ENCODE data around the gene METAP1D. TPM values are rescaled to one million over a fixed set of nuclear protein-coding genes. Genes with fewer than 3 reads are reported as not detected.
A peak's percentile ranks its signal among the peaks of the same experiment; 100 is the strongest.

Gene METAP1D
- polyA plus RNA-seq (2011; rRNA removed): 10.4 and 13.3 TPM in 2 replicates
- polyA plus RNA-seq (2012; cell fraction: cytosol; rRNA removed): 3.6 and 3.7 TPM in 2 replicates
- polyA plus RNA-seq (2012; cell fraction: nucleus; rRNA removed): 7.0 and 9.5 TPM in 2 replicates
- 6.6 to 7.3 TPM (median 6.9 TPM) in 3 replicates for polyA plus RNA-seq (2017; fragmentation: RNase III; extraction: RNeasy Plus Mini Kit Qiagen cat#74134 plus additional on column Dnase treatment)
- 5.3 and 5.8 TPM in 2 replicates for polyA minus RNA-seq (2011; rRNA and poly(A)+ RNA removed)

GRCh38 chr2:171999604-172000469 is at the start of gene METAP1D:
TSS of gene METAP1D (plus strand) at chr2:171999953. CDS start at chr2:171999970, 17 bp downstream.
- POLR2A ChIA-PET: interaction anchor here (1.3 to 1.9 kb wide), 2 partner anchors 22 to 78 kb away, joined by 3 to 4 read pairs; partner anchors contain the start of gene HAT1
- Histone ChIP-seq H3K4me2 (peak within 1 kb of the TSS; percentile 90), H3K4me1 (peaks cover 11% of the 10 kb centered on the region; the same call in 2 of the 3 replicates), H3K9me3 (no peaks in the 10 kb centered on the region), H3K27ac (peak within 1 kb of the TSS; percentile 79 to 92), H3K4me3 (peak within 1 kb of the TSS; percentile 64)
- DNase-seq (ENCODE audit: low read depth in 1 of 2, low spot score in 1 of 2) (peak; percentile 81 to 89), FAIRE-seq (no peak), ATAC-seq (peak; percentile 98 to 99)
- CTCF ChIA-PET: interaction anchor here (1.0 to 1.1 kb wide), 2 partner anchors 12 to 107 kb away, joined by 3 to 4 read pairs; no protein-coding TSS in a partner anchor
- 4% methylated on average over 21 of the region's 73 CpGs for WGBS (ENCODE audit: missing lambda C conversion rate)
- no peak for TF ChIP-seq CTCF (IDR thresholded peaks at IDR 0.05)
- 0 out of 2 replicates have a peak, but pooled peaks have one; percentile 60 for TF ChIP-seq HOXA7 (CRISPR knock-in tag; IDR thresholded peaks at IDR 0.05)
- TF ChIP-seq NPAS2 (CRISPR knock-in tag; IDR thresholded peaks at IDR 0.05; ENCODE audit: borderline replicate concordance): peak; percentile 80
- peak; percentile 92 for TF ChIP-seq PHF8 (IDR thresholded peaks at IDR 0.05; ENCODE audit: borderline replicate concordance, low read depth)
- peak; percentile 94 for TF ChIP-seq POLR2A (IDR thresholded peaks at IDR 0.05; ENCODE audit: low read length)
- 0 out of 2 replicates have a peak, but pooled peaks have one; percentile 30 for TF ChIP-seq FOSB (CRISPR knock-in tag; IDR thresholded peaks at IDR 0.05)
- TF ChIP-seq HMGXB4 (CRISPR knock-in tag; IDR thresholded peaks at IDR 0.05; ENCODE audit: borderline replicate concordance): no peak
- no peak for TF ChIP-seq ZC3H11A (IDR thresholded peaks at IDR 0.05)
- TF ChIP-seq CHD4 (IDR thresholded peaks at IDR 0.05; ENCODE audit: borderline replicate concordance): no peak
- TF ChIP-seq RARB (CRISPR knock-in tag; IDR thresholded peaks at IDR 0.05): no peak
- peak; percentile 99 for TF ChIP-seq MYC (IDR thresholded peaks at IDR 0.05; ENCODE audit: borderline replicate concordance, low read length)
- TF ChIP-seq, protein P1, sequence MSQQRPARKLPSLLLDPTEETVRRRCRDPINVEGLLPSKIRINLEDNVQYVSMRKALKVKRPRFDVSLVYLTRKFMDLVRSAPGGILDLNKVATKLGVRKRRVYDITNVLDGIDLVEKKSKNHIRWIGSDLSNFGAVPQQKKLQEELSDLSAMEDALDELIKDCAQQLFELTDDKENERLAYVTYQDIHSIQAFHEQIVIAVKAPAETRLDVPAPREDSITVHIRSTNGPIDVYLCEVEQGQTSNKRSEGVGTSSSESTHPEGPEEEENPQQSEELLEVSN (IDR thresholded peaks at IDR 0.05; ENCODE audit: borderline replicate concordance, low read depth): peak; percentile 81
- TF ChIP-seq, protein P2, sequence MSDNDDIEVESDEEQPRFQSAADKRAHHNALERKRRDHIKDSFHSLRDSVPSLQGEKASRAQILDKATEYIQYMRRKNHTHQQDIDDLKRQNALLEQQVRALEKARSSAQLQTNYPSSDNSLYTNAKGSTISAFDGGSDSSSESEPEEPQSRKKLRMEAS (IDR thresholded peaks at IDR 0.05): peak; percentile 99
- TF ChIP-seq FOXS1 (CRISPR knock-in tag; IDR thresholded peaks at IDR 0.05): no peak
- no peak for TF ChIP-seq TFCP2L1 (CRISPR knock-in tag; IDR thresholded peaks at IDR 0.05)
- peak in 1 of 2 experiments; percentile 27; a peak in 3 of 5 replicates for TF ChIP-seq RAD21 (conservative IDR thresholded peaks at IDR 0.05 in 1 of 2, IDR thresholded peaks at IDR 0.05 in 1 of 2)
- TF ChIP-seq HEYL (CRISPR knock-in tag; IDR thresholded peaks at IDR 0.05): no peak
- TF ChIP-seq CHD2 (IDR thresholded peaks at IDR 0.05; ENCODE audit: low read length, partially characterized antibody): no peak
- TF ChIP-seq PBX3 (IDR thresholded peaks at IDR 0.05): no peak
- TF ChIP-seq CBX8 (IDR thresholded peaks at IDR 0.05): no peak
- TF ChIP-seq KDM5A (IDR thresholded peaks at IDR 0.05): peak; percentile 96
- no peak for TF ChIP-seq BHLHE40 (IDR thresholded peaks at IDR 0.05; ENCODE audit: low read depth, low read length)
- TF ChIP-seq ZSCAN20 (CRISPR knock-in tag; IDR thresholded peaks at IDR 0.05): no peak
- TF ChIP-seq ZNF302 (CRISPR knock-in tag; IDR thresholded peaks at IDR 0.05): no peak
- TF ChIP-seq SMC3 (IDR thresholded peaks at IDR 0.05): peak; percentile 26; the same call in 1 of the 3 replicates
- TF ChIP-seq FOSL2 (IDR thresholded peaks at IDR 0.05): no peak
- no peak for TF ChIP-seq FOSL2 (CRISPR knock-in tag; IDR thresholded peaks at IDR 0.05)
- no peak for TF ChIP-seq MAFK (IDR thresholded peaks at IDR 0.05; ENCODE audit: partially characterized antibody)
- no peak for TF ChIP-seq EP300 (IDR thresholded peaks at IDR 0.05)
- TF ChIP-seq HOXB13 (CRISPR knock-in tag; IDR thresholded peaks at IDR 0.05; ENCODE audit: low read depth): peak; percentile 52; the same call in 1 of the 2 replicates
- no peak for TF ChIP-seq MAZ (IDR thresholded peaks at IDR 0.05; ENCODE audit: borderline replicate concordance, low read depth, low read length)
- TF ChIP-seq RFX5 (IDR thresholded peaks at IDR 0.05): 0 out of 2 replicates have a peak, but pooled peaks have one; percentile 4
- no peak for TF ChIP-seq NR3C1 (IDR thresholded peaks at IDR 0.05)
